Tibial artery (tissue), 4 donors: ENCODE results near the gene NCKAP1.

Experiments used
- DNase-seq, 2 donors: peaks; one replicate each; pipeline ENCODE4 v3.0.0-alpha.2; 2019
- H3K27ac ChIP-seq, 2 donors: fragments of 200-600 bp; sonication (generic) in 1 of 2; 1 replicate in 1 of 2; 2 replicates in 1 of 2; pipeline ENCODE4 v1.5.1; 2018 to 2019; ENCODE audit warnings: mild to moderate bottlenecking in 1 of 2
- H3K27me3 ChIP-seq, 2 donors: fragments of 200-600 bp; sonication (generic) in 1 of 2; one replicate each; pipeline versions ENCODE4 v1.5.1 to v1.6.0; 2016 to 2019
- H3K36me3 ChIP-seq, 3 donors: fragments of 200-600 bp; sonication (generic) in 2 of 3; one replicate each; pipeline ENCODE4 v1.5.1; 2016 to 2019; ENCODE audit warnings: mild to moderate bottlenecking in 2 of 3
- H3K4me1 ChIP-seq, 4 donors: fragments of 200-600 bp; sonication (generic) in 2 of 4; 1 replicate in 3 of 4; 2 replicates in 1 of 4; pipeline ENCODE4 v1.5.1; 2016 to 2019
- H3K4me3 ChIP-seq, 2 donors: fragments of 200-600 bp; sonication (generic) in 1 of 2; 1 replicate in 1 of 2; 2 replicates in 1 of 2; pipeline ENCODE4 v1.5.1; 2018 to 2019; ENCODE audit warnings: mild to moderate bottlenecking in 2 of 2
- H3K9me3 ChIP-seq, 3 donors: fragments of 200-600 bp; sonication (generic) in 1 of 3; one replicate each; pipeline ENCODE4 v1.5.1; 2016 to 2019
- intact Hi-C: fragments of 100-400 bp; cut with DNase I; formaldehyde crosslinking; loops from one replicate; pipeline ENCODE4 v1.15.0; 2023; ENCODE audit warnings: low total_unique reads
- TF ChIP-seq, protein P1 (sequence below), 2 experiments: fragments of 200-600 bp in 1 of 2; fragments of 450-650 bp in 1 of 2; IDR thresholded peaks; one replicate each; pipeline ENCODE4 v1.5.1; 2017 to 2019; ENCODE audit warnings: antibody characterized with exemption in 2 of 2, mild to moderate bottlenecking in 1 of 2, moderate library complexity in 1 of 2

The NCKAP1 gene

DNA sequence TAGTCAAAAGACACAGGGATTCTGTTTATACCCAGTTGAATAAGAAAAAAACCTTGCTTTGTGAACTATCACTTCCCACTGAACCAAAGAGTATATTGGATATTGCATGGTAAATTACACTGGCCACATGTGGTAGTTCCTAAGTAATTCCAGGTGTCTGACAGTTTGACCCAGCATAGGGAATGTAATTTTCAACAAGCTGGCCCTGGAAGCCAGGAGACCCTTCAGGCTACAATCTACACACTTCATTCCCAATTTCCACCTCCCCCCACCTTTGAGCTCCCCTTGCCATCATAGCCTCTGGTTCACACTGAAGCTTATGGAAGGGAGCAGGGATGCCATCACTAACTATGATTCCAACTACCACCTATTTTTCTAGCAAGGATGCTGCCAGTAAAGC, 174.6 kb downstream of the NCKAP1 start:
- peak overlapping the region; percentile 51 to 85 for H3K27ac ChIP-seq
- H3K9me3 ChIP-seq = no peaks in the 10 kb centered on the region
- no peak for DNase-seq
- no peaks in the 10 kb centered on the region for H3K36me3 ChIP-seq
- intact Hi-C loops = no loop called here
- H3K4me3 ChIP-seq = peak overlapping the region; percentile 60 to 63
- TF ChIP-seq, protein P1, sequence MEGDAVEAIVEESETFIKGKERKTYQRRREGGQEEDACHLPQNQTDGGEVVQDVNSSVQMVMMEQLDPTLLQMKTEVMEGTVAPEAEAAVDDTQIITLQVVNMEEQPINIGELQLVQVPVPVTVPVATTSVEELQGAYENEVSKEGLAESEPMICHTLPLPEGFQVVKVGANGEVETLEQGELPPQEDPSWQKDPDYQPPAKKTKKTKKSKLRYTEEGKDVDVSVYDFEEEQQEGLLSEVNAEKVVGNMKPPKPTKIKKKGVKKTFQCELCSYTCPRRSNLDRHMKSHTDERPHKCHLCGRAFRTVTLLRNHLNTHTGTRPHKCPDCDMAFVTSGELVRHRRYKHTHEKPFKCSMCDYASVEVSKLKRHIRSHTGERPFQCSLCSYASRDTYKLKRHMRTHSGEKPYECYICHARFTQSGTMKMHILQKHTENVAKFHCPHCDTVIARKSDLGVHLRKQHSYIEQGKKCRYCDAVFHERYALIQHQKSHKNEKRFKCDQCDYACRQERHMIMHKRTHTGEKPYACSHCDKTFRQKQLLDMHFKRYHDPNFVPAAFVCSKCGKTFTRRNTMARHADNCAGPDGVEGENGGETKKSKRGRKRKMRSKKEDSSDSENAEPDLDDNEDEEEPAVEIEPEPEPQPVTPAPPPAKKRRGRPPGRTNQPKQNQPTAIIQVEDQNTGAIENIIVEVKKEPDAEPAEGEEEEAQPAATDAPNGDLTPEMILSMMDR (IDR thresholded peaks at IDR 0.05) = no peak
- no peaks in the 10 kb centered on the region for H3K27me3 ChIP-seq
- peaks cover 0 to 58% (median 24%) of the 10 kb centered on the region in 4 donors for H3K4me1 ChIP-seq

DNA sequence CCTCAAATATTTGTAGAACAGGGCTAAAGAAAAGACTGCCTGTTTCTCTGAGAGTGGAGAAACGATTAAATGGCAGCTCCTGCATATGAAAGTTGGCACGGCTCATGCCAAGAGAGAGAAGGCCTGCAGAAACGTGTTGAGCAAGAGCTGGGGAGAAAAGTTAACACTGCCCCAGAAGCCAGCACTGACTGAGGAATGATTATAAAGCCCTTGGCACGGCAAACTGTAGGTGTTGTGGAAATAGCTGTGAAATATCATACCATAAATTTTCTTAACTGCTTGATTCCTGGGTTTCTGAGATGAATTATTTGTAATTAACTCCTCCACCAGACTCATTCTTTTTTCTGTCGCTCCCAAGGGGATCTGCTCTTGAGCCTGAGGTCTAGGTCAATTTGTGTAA, 176.2 kb downstream of the NCKAP1 start:
- peak overlapping the region in 1 of 2 donors; percentile 2 for H3K4me3 ChIP-seq
- peak overlapping the region; percentile 51 to 85 for H3K27ac ChIP-seq
- intact Hi-C loops = no loop called here

DNA sequence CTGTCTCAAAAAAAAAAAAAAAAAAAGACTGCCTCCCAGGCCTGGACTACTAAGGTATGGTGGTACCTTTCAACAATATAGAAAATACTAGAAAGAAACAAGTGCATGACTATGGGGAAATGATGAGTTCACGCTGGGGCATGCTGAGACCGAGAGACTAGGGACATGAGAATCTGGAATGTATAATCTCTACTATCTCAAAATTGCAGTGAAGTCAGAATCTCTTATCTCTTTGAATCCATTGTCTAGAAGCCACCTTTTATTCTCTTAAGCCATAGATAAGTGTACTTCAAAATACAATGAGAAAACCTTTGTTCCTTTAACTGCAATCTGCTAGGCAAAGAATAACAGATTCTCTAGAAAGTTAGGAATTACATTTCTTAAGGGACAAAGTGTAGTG, 177.4 kb downstream of the NCKAP1 start:
- H3K4me1 ChIP-seq = peaks cover 0 to 46% (median 11%) of the 10 kb centered on the region in 4 donors
- H3K36me3 ChIP-seq = no peaks in the 10 kb centered on the region
- intact Hi-C loops = no loop called here
- peak overlapping the region; percentile 51 to 85 for H3K27ac ChIP-seq
- TF ChIP-seq, protein P1 (IDR thresholded peaks at IDR 0.05) = no peak
- no peak overlapping the region for H3K4me3 ChIP-seq
- no peaks in the 10 kb centered on the region for H3K27me3 ChIP-seq
- H3K9me3 ChIP-seq = no peaks in the 10 kb centered on the region
- DNase-seq = no peak

More for the DNA sequence above, 176.2 kb downstream of the NCKAP1 start:
- TF ChIP-seq, protein P1 (IDR thresholded peaks at IDR 0.05) = no peak
- H3K4me1 ChIP-seq = peaks cover 0 to 46% (median 16%) of the 10 kb centered on the region in 4 donors
- peak in 1 of 2 donors; percentile 78 for DNase-seq
- H3K36me3 ChIP-seq = no peaks in the 10 kb centered on the region
- H3K9me3 ChIP-seq = no peaks in the 10 kb centered on the region
- H3K27me3 ChIP-seq = no peaks in the 10 kb centered on the region
